ENCODE data around the gene CNTNAP2. TPM values are rescaled to one million over a fixed set of nuclear protein-coding genes. Genes with fewer than 3 reads are reported as not detected.

Gene CNTNAP2
- total RNA-seq, 2 experiments from 2014 or later, result not detected

DNA sequence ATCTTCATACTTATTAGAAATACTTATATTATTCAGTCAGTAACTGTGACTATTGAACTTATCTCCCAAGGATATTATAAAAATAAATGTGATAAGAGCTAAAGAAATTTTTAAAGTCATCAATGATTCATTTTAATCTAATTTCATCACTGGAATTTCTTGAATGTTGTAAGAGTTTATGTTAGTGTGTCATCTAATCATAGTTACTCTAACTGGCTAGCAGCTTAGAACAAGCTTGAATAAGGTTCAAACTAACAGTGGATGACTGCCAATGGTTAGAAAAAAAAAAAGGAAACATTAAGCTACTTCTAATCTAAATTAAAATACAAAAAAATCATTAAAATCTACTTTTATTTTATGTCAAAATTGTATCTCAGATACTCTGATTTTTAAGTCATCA is 1066.3 kb downstream of the CNTNAP2 start:
- DNase-seq (no peak), ATAC-seq (ENCODE audit: poor library complexity) (no peak)
- H3K9me3 ChIP-seq (ENCODE audit: control insufficient read depth in 1 of 2, insufficient read depth in 1 of 2, low read length in 2 of 2), result peaks cover 0 to 3% of the 10 kb centered on the region in 2 experiments
- no peaks in the 10 kb centered on the region for H3K27me3 ChIP-seq (ENCODE audit: control insufficient read depth in 1 of 2, insufficient read depth in 2 of 2, low read length in 2 of 2)
- peaks cover 19% of the 10 kb centered on the region for H3K9me3 Mint-ChIP-seq
- CTCF ChIA-PET, result no interaction called here
- H3K27me3 Mint-ChIP-seq, result no peaks in the 10 kb centered on the region
- H3K4me3 Mint-ChIP-seq, result no peak overlapping the region
- H3K27ac ChIP-seq (ENCODE audit: low read depth in 1 of 2, low read length in 2 of 2), result no peak overlapping the region
- H3K36me3 Mint-ChIP-seq (ENCODE audit: low read depth), result no peaks in the 10 kb centered on the region
- POLR2A ChIA-PET, result no interaction called here
- H3K4me3 ChIP-seq (ENCODE audit: low read length), result no peak overlapping the region
- intact Hi-C loops (cut with DNase I, micrococcal nuclease), result no loop called here
- no peak for TF ChIP-seq CTCF (IDR thresholded peaks at IDR 0.05)
- no peak overlapping the region for H3K27ac Mint-ChIP-seq
- no peaks in the 10 kb centered on the region for H3K4me1 Mint-ChIP-seq (ENCODE audit: low read depth)
- H3K36me3 ChIP-seq (ENCODE audit: insufficient read depth, low read length), result no peaks in the 10 kb centered on the region
- H3K4me1 ChIP-seq (ENCODE audit: insufficient read depth, low read length), result no peaks in the 10 kb centered on the region

GRCh38 chr7:147183276-147183675 is 1066.7 kb downstream of the CNTNAP2 start:
- TF ChIP-seq CTCF (IDR thresholded peaks at IDR 0.05), result no peak
- ChIA-PET CTCF (no interaction called here), POLR2A (no interaction called here)
- intact Hi-C loops (cut with DNase I, micrococcal nuclease), result no loop called here
- no peaks in the 10 kb centered on the region for H3K4me1 ChIP-seq (ENCODE audit: insufficient read depth, low read length)
- Mint-ChIP-seq H3K27me3 (no peaks in the 10 kb centered on the region), H3K36me3 (ENCODE audit: low read depth) (no peaks in the 10 kb centered on the region), H3K4me3 (no peak overlapping the region), H3K27ac (no peak overlapping the region), H3K4me1 (ENCODE audit: low read depth) (no peaks in the 10 kb centered on the region), H3K9me3 (peaks cover 19% of the 10 kb centered on the region)
- H3K4me3 ChIP-seq (ENCODE audit: low read length), result no peak overlapping the region
- no peaks in the 10 kb centered on the region for H3K27me3 ChIP-seq (ENCODE audit: control insufficient read depth in 1 of 2, insufficient read depth in 2 of 2, low read length in 2 of 2)
- DNase-seq (no peak), ATAC-seq (ENCODE audit: poor library complexity) (no peak)
- no peak overlapping the region for H3K27ac ChIP-seq (ENCODE audit: low read depth in 1 of 2, low read length in 2 of 2)
- peaks cover 0 to 3% of the 10 kb centered on the region in 2 experiments for H3K9me3 ChIP-seq (ENCODE audit: control insufficient read depth in 1 of 2, insufficient read depth in 1 of 2, low read length in 2 of 2)
- no peaks in the 10 kb centered on the region for H3K36me3 ChIP-seq (ENCODE audit: insufficient read depth, low read length)

DNA sequence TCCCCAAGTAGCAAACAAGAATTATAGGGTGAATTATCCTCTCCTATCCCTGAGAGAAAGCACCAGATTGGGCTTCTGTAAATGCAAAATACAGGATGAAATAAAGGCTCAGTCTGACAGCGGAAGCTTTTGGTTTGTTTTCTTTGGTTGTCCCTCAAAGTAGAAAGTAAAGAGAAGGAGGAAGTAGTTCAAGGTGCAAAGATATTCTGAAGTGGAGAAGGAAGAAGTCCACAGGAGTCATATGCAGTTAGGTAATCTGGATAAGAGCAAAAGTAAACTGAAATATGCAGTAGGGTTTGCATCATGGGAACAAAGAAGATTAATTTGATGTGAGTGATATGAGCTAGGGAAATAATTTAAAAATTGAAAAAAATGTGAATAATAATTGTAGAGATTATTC is 1071.9 kb downstream of the CNTNAP2 start:
- intact Hi-C loops (cut with DNase I, micrococcal nuclease), result no loop called here
- no peak for DNase-seq
- ATAC-seq (ENCODE audit: poor library complexity), result no peak
- Mint-ChIP-seq H3K27ac (no peak overlapping the region), H3K4me3 (no peak overlapping the region), H3K36me3 (ENCODE audit: low read depth) (no peaks in the 10 kb centered on the region), H3K9me3 (peaks cover 13% of the 10 kb centered on the region), H3K4me1 (ENCODE audit: low read depth) (no peaks in the 10 kb centered on the region), H3K27me3 (no peaks in the 10 kb centered on the region)
- no peaks in the 10 kb centered on the region for H3K36me3 ChIP-seq (ENCODE audit: insufficient read depth, low read length)
- no peaks in the 10 kb centered on the region for H3K27me3 ChIP-seq (ENCODE audit: control insufficient read depth in 1 of 2, insufficient read depth in 2 of 2, low read length in 2 of 2)
- CTCF ChIA-PET, result no interaction called here
- H3K27ac ChIP-seq (ENCODE audit: low read depth in 1 of 2, low read length in 2 of 2), result no peak overlapping the region
- POLR2A ChIA-PET, result no interaction called here
- H3K9me3 ChIP-seq (ENCODE audit: control insufficient read depth in 1 of 2, insufficient read depth in 1 of 2, low read length in 2 of 2), result peaks cover 3% of the 10 kb centered on the region in 2 experiments
- no peak for TF ChIP-seq CTCF (IDR thresholded peaks at IDR 0.05)
- H3K4me3 ChIP-seq (ENCODE audit: low read length), result no peak overlapping the region
- H3K4me1 ChIP-seq (ENCODE audit: insufficient read depth, low read length), result no peaks in the 10 kb centered on the region

Measured in CD4-positive, alpha-beta T cell (primary cell).